ENCODE results near the gene OLIG1. TPM values are rescaled to one million over a fixed set of nuclear protein-coding genes. Genes with fewer than 3 reads are reported as not detected.

Gene OLIG1
- total RNA-seq, 1 experiment from 2014 or later = not detected

DNA sequence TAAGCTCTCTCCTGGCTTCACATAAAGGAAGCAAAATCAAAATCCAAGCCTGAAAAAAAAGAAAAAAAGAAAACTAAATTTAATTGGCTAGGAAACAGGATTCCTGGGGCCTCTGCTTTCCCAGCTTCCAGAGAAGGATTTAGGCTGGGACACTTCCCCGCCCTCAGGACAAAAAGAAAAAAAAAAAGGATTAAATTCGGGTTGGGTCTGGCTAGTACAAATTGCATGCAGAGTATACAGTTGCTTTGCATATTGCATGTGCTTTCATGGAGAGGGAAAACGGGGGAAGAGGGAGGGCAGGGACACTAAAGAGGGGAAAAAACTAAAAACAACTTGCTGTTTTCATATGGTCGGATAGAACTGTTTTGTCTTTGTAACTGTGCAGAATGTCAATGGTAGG lies 42.7 kb downstream of the OLIG1 start:
- DNase-seq (ENCODE audit: low read depth, low spot score) (no peak), ATAC-seq (no peak)
- Histone ChIP-seq H3K9me2 (ENCODE audit: insufficient read depth) (no peaks in the 10 kb centered on the region), H3K27me3 (ENCODE audit: insufficient read depth, low read length) (peaks cover 34% of the 10 kb centered on the region), H3K36me3 (ENCODE audit: control insufficient read depth in 1 of 2, insufficient read depth in 2 of 2, low read length in 2 of 2) (no peaks in the 10 kb centered on the region), H3K9ac (ENCODE audit: low read length) (no peak overlapping the region), H4K20me1 (ENCODE audit: insufficient read depth) (no peaks in the 10 kb centered on the region), H3K27ac (ENCODE audit: low read depth, low read length) (no peak overlapping the region), H3K9me3 (ENCODE audit: control insufficient read depth in 1 of 2, insufficient read depth in 1 of 2, low read depth in 1 of 2, low read length in 2 of 2) (no peaks in the 10 kb centered on the region), H3K4me2 (ENCODE audit: low read length) (no peak overlapping the region), H3K4me3 (replicated peaks in 1 of 2; ENCODE audit: low read depth in 1 of 2, low read length in 2 of 2) (no peak overlapping the region), H3K4me1 (ENCODE audit: control insufficient read depth in 1 of 2, insufficient read depth in 2 of 2, low read length in 2 of 2) (no peaks in the 10 kb centered on the region), H3K79me2 (ENCODE audit: insufficient read depth, low read length) (no peaks in the 10 kb centered on the region), H2AFZ (ENCODE audit: low read depth, low read length, poor library complexity, severe bottlenecking) (no peak overlapping the region)
- no peak for TF ChIP-seq JUND (IDR thresholded peaks at IDR 0.05)
- TF ChIP-seq, protein P1, sequence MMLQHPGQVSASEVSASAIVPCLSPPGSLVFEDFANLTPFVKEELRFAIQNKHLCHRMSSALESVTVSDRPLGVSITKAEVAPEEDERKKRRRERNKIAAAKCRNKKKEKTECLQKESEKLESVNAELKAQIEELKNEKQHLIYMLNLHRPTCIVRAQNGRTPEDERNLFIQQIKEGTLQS (IDR thresholded peaks at IDR 0.05) = no peak
- no peak for TF ChIP-seq SIN3A (IDR thresholded peaks at IDR 0.05; ENCODE audit: low read depth)
- TF ChIP-seq CBX3 (IDR thresholded peaks at IDR 0.05; ENCODE audit: low read depth) = no peak
- TF ChIP-seq TCF7L2 (IDR thresholded peaks at IDR 0.05; ENCODE audit: borderline replicate concordance, extremely low read depth, insufficient read depth, insufficient read length) = no peak
- no peak for TF ChIP-seq EGR1 (IDR thresholded peaks at IDR 0.05; ENCODE audit: low read depth)
- TF ChIP-seq, protein P2, sequence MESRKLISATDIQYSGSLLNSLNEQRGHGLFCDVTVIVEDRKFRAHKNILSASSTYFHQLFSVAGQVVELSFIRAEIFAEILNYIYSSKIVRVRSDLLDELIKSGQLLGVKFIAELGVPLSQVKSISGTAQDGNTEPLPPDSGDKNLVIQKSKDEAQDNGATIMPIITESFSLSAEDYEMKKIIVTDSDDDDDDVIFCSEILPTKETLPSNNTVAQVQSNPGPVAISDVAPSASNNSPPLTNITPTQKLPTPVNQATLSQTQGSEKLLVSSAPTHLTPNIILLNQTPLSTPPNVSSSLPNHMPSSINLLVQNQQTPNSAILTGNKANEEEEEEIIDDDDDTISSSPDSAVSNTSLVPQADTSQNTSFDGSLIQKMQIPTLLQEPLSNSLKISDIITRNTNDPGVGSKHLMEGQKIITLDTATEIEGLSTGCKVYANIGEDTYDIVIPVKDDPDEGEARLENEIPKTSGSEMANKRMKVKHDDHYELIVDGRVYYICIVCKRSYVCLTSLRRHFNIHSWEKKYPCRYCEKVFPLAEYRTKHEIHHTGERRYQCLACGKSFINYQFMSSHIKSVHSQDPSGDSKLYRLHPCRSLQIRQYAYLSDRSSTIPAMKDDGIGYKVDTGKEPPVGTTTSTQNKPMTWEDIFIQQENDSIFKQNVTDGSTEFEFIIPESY (IDR thresholded peaks at IDR 0.05; ENCODE audit: extremely low read depth, insufficient replicate concordance, low read length) = no peak
- TF ChIP-seq CEBPB (IDR thresholded peaks at IDR 0.05; ENCODE audit: low read depth) = no peak
- no peak for TF ChIP-seq ZNF274 (IDR thresholded peaks at IDR 0.05; ENCODE audit: low read depth, low read length)
- TF ChIP-seq, protein P3, sequence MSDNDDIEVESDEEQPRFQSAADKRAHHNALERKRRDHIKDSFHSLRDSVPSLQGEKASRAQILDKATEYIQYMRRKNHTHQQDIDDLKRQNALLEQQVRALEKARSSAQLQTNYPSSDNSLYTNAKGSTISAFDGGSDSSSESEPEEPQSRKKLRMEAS (IDR thresholded peaks at IDR 0.05) = no peak
- TF ChIP-seq ZFX (IDR thresholded peaks at IDR 0.05) = no peak
- no peak for TF ChIP-seq SRF (IDR thresholded peaks at IDR 0.05; ENCODE audit: low read depth)
- ChIA-PET POLR2A (no interaction called here), RAD21 (ENCODE audit: low non-redundant PET in 1 of 2, low total read pairs in 2 of 2, uncharacterized antibody in 2 of 2, unreplicated experiment in 2 of 2) (no interaction called here), CTCF (no interaction called here)
- BruUV-seq (replicated peaks) = no TSS peak
- intact Hi-C loops (cut with micrococcal nuclease) = no loop called here
